SH-SY5Y (cell line): ENCODE data around the gene PBX3.

Experiments used
- GATA2 ChIP-seq: IDR thresholded peaks from 2 replicates; pipeline ENCODE4 v1.6.1; 2011; ENCODE audit warnings: mild to moderate bottlenecking, low read depth, low read length
- GATA3 ChIP-seq: IDR thresholded peaks from 2 replicates; pipeline ENCODE4 v1.6.1; 2011; ENCODE audit warnings: low read depth, mild to moderate bottlenecking, low read length, moderate library complexity

DNA sequence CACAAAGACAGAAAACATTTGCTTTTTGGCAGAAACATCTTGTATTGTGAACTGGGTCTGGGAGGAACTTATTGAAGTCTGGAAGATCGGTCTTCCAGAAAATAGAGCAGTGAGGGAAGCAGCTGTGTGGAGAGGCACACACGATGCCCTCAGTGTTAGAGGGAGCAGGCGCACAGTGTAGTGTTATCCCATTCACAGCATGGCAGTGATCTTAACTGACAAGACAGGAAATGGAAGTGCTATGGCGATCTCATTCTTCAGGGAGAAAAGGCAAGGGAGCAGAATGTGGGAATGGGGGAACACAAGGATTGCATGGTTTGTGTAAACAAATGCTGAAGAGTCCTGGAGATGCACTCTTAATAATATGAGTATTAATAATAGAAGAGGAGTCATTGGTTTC, 161.0 kb downstream of the PBX3 start:
- no peak for TF ChIP-seq GATA2
- no peak for TF ChIP-seq GATA3
